NCI-H82 treated with DMSO at 0.1 percent for 48 hours (cell line): ENCODE results near the gene KCNQ1OT1.

ENCODE experiments used
- DNase-seq: peaks from one replicate; lab custom pipeline; 2025; ENCODE audit not compliant: unreplicated experiment; lab: John Stamatoyannopoulos, UW

Gene KCNQ1OT1

GRCh38 chr11:2688381-2689231 lies 11.2 kb downstream of the KCNQ1OT1 start:
- DNase-seq = no peak

DNA sequence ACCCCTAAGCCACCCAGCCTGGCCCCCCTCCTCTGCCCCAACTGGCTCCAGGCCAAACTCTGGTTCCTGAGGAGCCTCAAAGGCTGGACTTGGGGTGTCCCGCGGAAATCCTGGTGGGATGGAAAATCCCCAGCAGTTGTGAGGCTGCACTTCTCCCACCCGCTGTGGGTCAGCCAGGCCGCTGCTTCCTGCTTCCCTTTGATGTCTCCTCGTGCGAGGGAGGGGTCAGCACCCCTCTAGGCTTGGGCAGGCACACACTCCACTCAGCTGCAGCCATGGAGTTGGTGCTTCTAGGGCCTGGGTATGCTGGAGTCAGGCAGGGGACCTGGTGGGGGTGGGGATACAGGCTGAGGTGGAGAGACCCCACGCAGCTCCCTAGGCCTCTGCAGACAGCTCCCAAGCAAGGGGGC lies 12.0 kb downstream of the KCNQ1OT1 start:
- no peak for DNase-seq

GRCh38 chr11:2687223-2687530 lies 12.6 kb downstream of the KCNQ1OT1 start:
- DNase-seq = no peak

DNA sequence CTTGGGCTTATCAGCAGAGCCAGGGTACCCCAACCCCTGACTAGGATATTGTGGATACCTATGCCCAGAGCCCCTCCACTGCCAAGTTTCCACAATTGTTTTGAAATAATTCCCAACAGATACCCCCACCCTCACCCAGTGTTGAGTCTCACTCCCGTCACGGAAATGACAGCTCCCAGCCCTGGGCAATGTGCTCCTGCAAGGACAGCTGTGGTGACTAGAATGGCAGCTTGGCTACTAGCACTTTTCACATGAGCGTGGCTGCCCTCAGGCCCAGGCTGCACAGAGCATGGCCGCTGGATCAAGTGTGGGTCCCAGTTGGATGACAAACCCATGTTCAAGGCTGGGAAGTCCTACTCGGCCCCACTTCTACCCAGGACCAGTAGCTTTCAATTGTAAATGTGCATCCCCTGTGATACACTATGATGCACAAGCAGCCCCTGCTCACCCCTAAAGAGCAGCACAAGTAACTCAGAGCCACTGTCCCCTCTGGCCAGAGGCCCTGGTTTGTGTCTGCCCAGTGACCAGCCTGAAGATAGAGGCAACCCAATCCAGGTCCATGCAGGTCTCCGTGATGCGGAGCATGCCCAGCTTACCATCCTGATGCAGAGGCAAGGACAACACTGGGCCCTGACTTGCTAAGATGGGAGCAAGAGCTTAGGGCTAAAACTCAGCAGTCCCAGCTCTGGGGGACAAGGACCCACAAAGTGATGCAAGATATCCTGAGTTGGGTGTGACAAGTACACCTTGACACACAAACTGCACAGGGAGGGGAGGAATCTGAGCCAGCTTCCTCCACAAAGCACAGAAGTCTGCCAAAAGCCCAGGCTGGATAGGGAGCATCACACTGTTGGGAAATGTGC lies 13.2 kb downstream of the KCNQ1OT1 start:
- DNase-seq = no peak

- DNase-seq = no peak
These were observed 14.0 kb downstream of the KCNQ1OT1 start for GRCh38 chr11:2685566-2686359.

DNA sequence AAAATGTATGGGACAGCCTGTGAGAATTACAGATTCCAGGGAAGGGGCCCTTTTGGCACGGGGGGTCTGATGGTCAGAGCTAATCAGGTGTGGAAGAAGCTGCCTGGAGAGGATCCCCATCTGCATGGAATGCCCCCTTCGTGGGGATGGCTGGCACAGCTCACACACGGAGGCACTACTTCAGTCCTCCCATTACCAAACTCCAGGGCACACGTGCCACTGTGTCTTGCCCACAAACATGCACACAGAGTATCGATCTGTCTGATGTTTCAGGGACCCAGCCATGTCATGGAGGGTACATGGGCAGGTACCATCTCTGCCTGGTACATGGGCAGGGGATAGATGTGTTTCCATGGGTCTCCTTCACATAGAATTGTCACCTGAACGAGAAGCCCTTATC lies 14.7 kb downstream of the KCNQ1OT1 start:
- DNase-seq = no peak

GRCh38 chr11:2684581-2684980 lies 15.2 kb downstream of the KCNQ1OT1 start:
- DNase-seq = no peak

DNA sequence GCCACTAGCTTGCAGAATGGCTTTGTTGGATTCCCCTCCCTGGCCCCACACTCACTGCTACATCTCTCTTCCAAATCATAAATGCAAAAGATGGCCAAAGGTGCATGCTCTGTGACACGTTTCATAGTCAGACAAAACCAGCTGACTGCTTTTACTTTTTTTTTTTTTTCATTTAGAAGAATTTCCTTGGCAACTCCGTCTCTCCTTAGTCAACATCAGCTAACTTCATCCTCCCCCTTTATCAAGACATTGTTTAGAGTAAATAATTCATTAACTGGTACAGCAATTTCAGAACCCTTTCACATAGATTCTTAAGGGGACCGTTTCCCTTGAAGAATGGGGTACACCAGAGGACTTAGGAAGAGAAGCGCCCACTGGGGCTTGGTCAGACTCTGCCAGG lies 16.0 kb downstream of the KCNQ1OT1 start:
- no peak for DNase-seq

GRCh38 chr11:2681408-2682145 lies 18.2 kb downstream of the KCNQ1OT1 start:
- no peak for DNase-seq

DNA sequence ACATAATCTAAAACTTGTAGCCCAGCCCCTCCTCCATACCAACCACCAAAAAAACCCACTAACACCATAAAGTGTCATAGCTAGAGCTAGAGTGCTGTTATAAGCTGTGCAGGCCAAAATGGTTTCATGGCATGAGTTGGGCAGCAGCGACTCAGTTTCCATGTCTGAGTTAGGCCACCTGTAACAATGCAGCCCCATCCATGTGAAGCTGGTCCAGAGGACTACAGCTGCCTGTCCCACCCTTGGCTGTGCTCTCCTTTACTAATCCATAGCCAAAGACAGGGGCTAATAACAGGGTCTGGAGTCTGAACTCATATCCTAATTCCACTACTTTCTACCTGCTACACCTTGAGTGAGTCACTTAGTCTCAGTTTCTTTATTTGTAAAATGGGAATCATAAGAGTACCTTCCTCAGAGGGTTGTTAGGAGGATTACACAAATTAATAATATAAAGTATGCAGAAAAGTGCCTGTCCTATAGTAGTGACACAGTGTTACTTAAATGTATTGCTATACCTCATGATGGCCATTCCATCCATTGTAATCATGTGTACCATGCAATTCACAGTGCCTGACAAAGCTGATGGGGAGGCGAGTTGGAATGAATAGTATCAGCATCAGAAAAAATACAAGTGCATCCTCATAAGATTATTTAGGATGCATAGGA lies 20.6 kb downstream of the KCNQ1OT1 start:
- DNase-seq = no peak

DNA sequence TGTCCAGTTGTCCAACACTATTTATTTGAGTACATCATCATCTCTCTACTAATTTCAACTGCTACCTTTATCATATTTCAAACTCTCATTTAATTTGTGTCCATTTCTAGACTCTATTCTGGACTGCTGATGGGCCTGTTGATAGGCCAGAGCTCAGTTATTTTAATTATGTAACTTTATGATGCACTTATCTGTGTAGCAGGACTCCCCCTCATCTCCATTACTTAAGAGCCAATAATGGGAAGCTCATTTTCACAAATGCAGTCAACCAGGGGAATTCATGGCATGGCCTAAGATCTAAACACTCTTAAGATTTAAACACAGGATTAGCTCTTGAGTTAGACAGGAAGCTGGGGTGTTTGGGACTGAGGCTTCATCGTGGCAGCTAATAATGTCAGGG lies 21.4 kb downstream of the KCNQ1OT1 start:
- no peak for DNase-seq

- no peak for DNase-seq
These were observed 22.7 kb downstream of the KCNQ1OT1 start for GRCh38 chr11:2677127-2677526.

GRCh38 chr11:2675540-2675939 lies 24.3 kb downstream of the KCNQ1OT1 start:
- no peak for DNase-seq

- DNase-seq = no peak
These were observed 25.1 kb downstream of the KCNQ1OT1 start for GRCh38 chr11:2674658-2675131.

DNA sequence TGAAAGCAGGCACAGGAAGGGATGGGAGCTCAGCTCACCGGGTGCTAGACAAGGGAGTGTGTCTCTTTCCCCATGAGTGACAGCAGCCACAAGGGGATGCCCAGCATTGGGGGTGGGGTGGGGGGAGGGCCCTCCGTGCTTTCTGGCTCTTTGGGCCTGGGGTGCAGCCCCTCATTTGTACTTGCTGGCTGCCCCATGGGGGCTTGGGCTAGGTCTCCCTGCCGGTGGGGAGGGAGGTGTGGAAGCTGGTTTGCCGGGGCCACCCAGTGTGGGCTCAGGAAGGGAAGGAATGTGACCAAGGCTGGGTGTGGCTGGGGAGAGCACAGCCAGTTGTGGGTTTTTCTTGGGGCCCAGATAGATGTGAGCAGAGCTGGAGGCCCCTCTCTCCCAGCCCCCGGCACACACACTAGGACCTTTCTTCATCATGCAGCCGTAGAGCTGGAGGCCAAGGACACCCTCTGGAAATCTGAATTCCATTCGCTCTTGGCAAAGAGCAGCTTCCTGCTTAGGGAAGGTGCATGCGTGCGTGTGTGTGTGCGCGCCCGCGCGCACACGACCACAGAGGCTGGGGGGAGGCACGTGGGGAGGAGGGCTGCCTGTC lies 25.8 kb downstream of the KCNQ1OT1 start:
- no peak for DNase-seq

GRCh38 chr11:2673250-2673610 lies 26.6 kb downstream of the KCNQ1OT1 start:
- no peak for DNase-seq

DNA sequence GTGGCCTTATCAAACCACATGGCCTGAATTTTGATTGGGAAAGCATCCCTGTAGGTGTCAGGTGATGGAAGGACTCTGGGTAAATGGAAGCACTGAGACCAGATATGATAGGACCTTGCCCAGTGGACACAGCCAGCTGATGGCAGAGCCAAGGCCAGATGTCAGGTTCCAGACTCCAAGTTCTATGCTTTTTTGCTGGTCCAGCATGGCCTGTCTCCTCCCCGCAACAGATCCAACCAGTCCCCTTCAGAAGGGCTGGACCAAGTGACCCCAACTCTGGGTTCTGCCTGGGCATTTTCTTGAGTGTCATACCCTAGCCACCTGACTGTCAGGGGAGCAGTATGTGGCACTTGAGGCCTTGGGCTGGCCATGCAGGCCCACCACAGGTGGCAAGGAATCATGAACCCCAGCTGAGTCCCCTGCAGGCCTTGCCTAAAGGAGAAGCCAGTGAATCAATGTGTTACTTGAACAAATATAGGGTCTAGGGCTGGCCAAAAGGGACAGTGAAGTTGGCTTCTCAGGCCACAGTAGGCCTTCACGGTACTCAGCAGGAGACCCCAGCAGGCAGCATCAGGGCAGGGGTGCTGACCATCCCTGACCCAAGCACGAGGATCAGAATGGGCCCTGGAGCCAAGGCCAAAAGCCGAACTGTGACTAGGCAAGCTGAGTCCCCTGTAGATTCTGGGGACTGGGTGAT lies 27.1 kb downstream of the KCNQ1OT1 start:
- no peak for DNase-seq

- DNase-seq = no peak
These were observed 28.0 kb downstream of the KCNQ1OT1 start for GRCh38 chr11:2671748-2672147.

DNA sequence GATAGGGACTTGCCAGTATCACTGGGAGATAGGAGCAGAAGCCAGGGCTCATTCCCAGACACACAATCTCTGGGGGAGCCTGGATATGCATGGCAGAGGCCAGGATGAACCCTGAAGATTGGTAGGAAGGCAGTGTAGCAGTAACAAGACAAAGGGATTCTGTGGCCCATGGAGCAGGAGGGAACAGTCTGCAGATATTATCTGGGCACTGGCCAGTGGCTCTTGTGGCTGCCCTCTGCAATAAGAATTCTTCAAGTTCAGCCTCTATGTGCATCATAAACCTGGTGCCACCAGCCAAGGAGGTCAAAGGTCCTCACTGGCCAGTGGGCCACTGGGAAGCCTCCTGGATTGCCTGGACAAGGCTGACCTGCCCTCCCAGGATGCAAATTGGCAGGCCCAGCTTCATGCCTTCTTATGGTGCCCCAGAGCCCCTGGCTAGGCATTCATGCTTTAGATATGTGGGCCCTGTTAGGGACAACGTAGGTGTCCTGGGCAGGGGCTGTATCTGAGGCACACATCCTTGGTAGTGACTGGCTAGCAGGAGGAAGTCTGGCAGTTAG lies 29.2 kb downstream of the KCNQ1OT1 start:
- no peak for DNase-seq
